Sigmoid colon (tissue), 4 donors: ENCODE results near the gene PPARD.

Source experiments
- EP300 ChIP-seq, 4 donors: sonication (generic); formaldehyde crosslinking; IDR thresholded peaks; one replicate each; pipeline ENCODE4 v1.6.1; 2017; ENCODE audit warnings: antibody characterized with exemption in 4 of 4
- POLR2AphosphoS5 ChIP-seq, 4 donors: sonication (generic); formaldehyde crosslinking; IDR thresholded peaks; one replicate each; pipeline ENCODE4 v1.6.1; 2017; ENCODE audit warnings: antibody characterized with exemption in 4 of 4
- TF ChIP-seq, protein P1 (sequence below), 4 experiments: fragments of 450-650 bp in 3 of 4; fragments of 200-600 bp in 1 of 4; IDR thresholded peaks; one replicate each; pipeline ENCODE4 v1.5.1; 2016 to 2019; ENCODE audit warnings: antibody characterized with exemption in 4 of 4, mild to moderate bottlenecking in 3 of 4, moderate library complexity in 2 of 4

DNA sequence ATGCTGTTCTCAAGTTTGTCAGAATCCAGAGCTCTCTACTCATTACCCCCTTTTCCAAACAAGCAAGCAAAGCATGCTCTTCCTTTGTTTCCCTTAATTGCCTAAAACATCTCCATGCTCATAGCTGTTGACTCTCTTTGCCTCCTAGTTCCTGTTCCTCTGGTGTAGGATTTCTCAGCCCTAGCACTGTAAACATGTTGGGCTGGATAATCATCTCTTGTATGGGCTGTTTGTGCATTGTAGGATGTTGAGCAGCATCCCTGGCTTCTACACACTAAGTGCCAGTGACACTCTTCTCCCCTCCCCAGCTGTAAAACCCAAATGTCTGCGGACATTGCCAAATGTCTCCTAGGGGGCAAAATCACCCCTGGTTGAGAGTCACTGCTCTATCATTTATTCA lies 14.0 kb downstream of the PPARD start:
- TF ChIP-seq, protein P1, sequence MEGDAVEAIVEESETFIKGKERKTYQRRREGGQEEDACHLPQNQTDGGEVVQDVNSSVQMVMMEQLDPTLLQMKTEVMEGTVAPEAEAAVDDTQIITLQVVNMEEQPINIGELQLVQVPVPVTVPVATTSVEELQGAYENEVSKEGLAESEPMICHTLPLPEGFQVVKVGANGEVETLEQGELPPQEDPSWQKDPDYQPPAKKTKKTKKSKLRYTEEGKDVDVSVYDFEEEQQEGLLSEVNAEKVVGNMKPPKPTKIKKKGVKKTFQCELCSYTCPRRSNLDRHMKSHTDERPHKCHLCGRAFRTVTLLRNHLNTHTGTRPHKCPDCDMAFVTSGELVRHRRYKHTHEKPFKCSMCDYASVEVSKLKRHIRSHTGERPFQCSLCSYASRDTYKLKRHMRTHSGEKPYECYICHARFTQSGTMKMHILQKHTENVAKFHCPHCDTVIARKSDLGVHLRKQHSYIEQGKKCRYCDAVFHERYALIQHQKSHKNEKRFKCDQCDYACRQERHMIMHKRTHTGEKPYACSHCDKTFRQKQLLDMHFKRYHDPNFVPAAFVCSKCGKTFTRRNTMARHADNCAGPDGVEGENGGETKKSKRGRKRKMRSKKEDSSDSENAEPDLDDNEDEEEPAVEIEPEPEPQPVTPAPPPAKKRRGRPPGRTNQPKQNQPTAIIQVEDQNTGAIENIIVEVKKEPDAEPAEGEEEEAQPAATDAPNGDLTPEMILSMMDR (IDR thresholded peaks at IDR 0.05) = no peak
- TF ChIP-seq POLR2AphosphoS5 (IDR thresholded peaks at IDR 0.05) (no peak), EP300 (IDR thresholded peaks at IDR 0.05) (no peak)
